K562 (cell line): ENCODE measurements around the gene TCEAL9.

Experiments used
- CTCF ChIP-seq, 3 experiments: IDR thresholded peaks in 2 of 3; conservative IDR thresholded peaks in 1 of 3; 2 replicates each; pipeline ENCODE4 v1.5.1; 2011 to 2012; ENCODE audit warnings: low read length in 3 of 3, mild to moderate bottlenecking in 3 of 3, control low read depth in 2 of 3, improper control_type of control experiment in 1 of 3, inconsistent platforms in 1 of 3, low read depth in 1 of 3, mixed read lengths in 1 of 3, moderate library complexity in 1 of 3; ENCODE audit not compliant: insufficient read depth in 2 of 3
- ESRRA ChIP-seq: fragments of 450-650 bp; IDR thresholded peaks from 2 replicates; pipeline ENCODE4 v1.6.1; 2014; ENCODE audit warnings: low read depth, mild to moderate bottlenecking, moderate library complexity, borderline replicate concordance
- HSF4 ChIP-seq: fragments of 250-450 bp; sonication (Bioruptor Pico); IDR thresholded peaks from 2 replicates; pipeline ENCODE4 v2.1.2; 2022; ENCODE audit warnings: mild to moderate bottlenecking, moderate library complexity, borderline replicate concordance
- KLF1 ChIP-seq: fragments of 450-650 bp; IDR thresholded peaks from 2 replicates; pipeline ENCODE4 v1.6.1; 2016; ENCODE audit warnings: missing genetic modification characterization, missing compliant biosample characterization
- KLF10 ChIP-seq: fragments of 250-450 bp; sonication (Bioruptor Pico); IDR thresholded peaks from 2 replicates; pipeline ENCODE4 v1.6.1; 2021; ENCODE audit warnings: matching md5 sums
- PATZ1 ChIP-seq: fragments of 250-450 bp; sonication (Bioruptor Pico); IDR thresholded peaks from 2 replicates; pipeline ENCODE4 v1.5.0; 2020; ENCODE audit warnings: mild to moderate bottlenecking, borderline replicate concordance
- POLR3A ChIP-seq: IDR thresholded peaks from 2 replicates; pipeline ENCODE4 v1.6.1; 2011; ENCODE audit warnings: borderline replicate concordance, mild to moderate bottlenecking, moderate library complexity; ENCODE audit not compliant: insufficient read length, insufficient read depth; ENCODE audit errors: extremely low read depth
- RBBP5 ChIP-seq: fragments of 200-600 bp; sonication (generic); IDR thresholded peaks from 2 replicates; pipeline ENCODE4 v1.6.1; 2012; ENCODE audit warnings: borderline replicate concordance, mild to moderate bottlenecking, low read length, control low read depth, inconsistent platforms; ENCODE audit not compliant: insufficient read depth, poor library complexity, severe bottlenecking
- TCF7L2 ChIP-seq: fragments of 150-350 bp; IDR thresholded peaks from 2 replicates; pipeline ENCODE4 v1.6.1; 2016; ENCODE audit warnings: low read depth, mild to moderate bottlenecking, low read length, moderate library complexity
- ZBTB7A ChIP-seq: IDR thresholded peaks from 2 replicates; pipeline ENCODE4 v1.6.1; 2011; ENCODE audit warnings: low read depth, mild to moderate bottlenecking, low read length, moderate library complexity, borderline replicate concordance; ENCODE audit not compliant: control insufficient read depth
- TF ChIP-seq, protein P1 (sequence below): sonication (generic); formaldehyde crosslinking; IDR thresholded peaks from 2 replicates; pipeline ENCODE4 v1.8.1; 2023; ENCODE audit warnings: mild to moderate bottlenecking, missing genetic modification reagents
- TF ChIP-seq, protein P2 (sequence below): sonication (generic); formaldehyde crosslinking; IDR thresholded peaks from 2 replicates; pipeline ENCODE4 v1.4.0; 2020; ENCODE audit warnings: mild to moderate bottlenecking, missing genetic modification reagents

DNA sequence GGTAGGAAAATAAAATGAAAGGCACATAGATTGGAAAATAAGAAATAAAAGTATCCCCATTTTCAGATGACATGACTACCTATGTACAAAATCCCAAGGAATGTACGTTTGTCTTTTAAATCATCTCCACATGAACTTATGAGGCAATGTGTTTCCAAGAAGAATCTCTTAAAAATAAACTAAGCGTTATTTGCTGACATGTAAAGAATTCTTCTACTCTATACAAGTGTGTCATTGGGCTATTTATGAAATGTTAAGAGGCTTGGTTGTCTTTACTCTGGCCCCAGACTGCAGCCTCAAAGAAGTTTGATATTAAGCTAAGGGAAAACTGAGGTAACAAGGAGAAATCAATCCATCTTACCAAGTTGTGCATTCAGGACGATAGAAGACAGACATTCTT lies 37.2 kb downstream of the TCEAL9 start:
- TF ChIP-seq TCF7L2 (no peak), HSF4 (no peak), KLF1 (tag) (no peak), POLR3A (no peak), CTCF (IDR thresholded peaks at IDR 0.05 in 2 of 3, conservative IDR thresholded peaks at IDR 0.05 in 1 of 3; ENCODE audit: insufficient read depth in 2 of 3, low read depth in 1 of 3, low read length in 3 of 3) (no peak), ZBTB7A (no peak), PATZ1 (CRISPR knock-in tag) (no peak), KLF10 (no peak), RBBP5 (no peak), ESRRA (no peak)
- TF ChIP-seq, protein P1, sequence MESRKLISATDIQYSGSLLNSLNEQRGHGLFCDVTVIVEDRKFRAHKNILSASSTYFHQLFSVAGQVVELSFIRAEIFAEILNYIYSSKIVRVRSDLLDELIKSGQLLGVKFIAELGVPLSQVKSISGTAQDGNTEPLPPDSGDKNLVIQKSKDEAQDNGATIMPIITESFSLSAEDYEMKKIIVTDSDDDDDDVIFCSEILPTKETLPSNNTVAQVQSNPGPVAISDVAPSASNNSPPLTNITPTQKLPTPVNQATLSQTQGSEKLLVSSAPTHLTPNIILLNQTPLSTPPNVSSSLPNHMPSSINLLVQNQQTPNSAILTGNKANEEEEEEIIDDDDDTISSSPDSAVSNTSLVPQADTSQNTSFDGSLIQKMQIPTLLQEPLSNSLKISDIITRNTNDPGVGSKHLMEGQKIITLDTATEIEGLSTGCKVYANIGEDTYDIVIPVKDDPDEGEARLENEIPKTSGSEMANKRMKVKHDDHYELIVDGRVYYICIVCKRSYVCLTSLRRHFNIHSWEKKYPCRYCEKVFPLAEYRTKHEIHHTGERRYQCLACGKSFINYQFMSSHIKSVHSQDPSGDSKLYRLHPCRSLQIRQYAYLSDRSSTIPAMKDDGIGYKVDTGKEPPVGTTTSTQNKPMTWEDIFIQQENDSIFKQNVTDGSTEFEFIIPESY (CRISPR knock-in tag), result no peak
- TF ChIP-seq, protein P2, sequence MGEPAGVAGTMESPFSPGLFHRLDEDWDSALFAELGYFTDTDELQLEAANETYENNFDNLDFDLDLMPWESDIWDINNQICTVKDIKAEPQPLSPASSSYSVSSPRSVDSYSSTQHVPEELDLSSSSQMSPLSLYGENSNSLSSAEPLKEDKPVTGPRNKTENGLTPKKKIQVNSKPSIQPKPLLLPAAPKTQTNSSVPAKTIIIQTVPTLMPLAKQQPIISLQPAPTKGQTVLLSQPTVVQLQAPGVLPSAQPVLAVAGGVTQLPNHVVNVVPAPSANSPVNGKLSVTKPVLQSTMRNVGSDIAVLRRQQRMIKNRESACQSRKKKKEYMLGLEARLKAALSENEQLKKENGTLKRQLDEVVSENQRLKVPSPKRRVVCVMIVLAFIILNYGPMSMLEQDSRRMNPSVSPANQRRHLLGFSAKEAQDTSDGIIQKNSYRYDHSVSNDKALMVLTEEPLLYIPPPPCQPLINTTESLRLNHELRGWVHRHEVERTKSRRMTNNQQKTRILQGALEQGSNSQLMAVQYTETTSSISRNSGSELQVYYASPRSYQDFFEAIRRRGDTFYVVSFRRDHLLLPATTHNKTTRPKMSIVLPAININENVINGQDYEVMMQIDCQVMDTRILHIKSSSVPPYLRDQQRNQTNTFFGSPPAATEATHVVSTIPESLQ, result no peak
